Testis (tissue), 3 donors: Measurements from ENCODE around the gene PYCR2. TPM values are rescaled to one million over a fixed set of nuclear protein-coding genes. Genes with fewer than 3 reads are reported as not detected.

Source experiments
- DNase-seq: peaks from one replicate; pipeline ENCODE4 v3.0.0-alpha.2; 2019
- H3K27ac ChIP-seq, 2 donors: fragments of 200-600 bp; sonication (generic); one replicate each; pipeline ENCODE4 v1.5.1; 2019
- H3K27me3 ChIP-seq: fragments of 200-600 bp; sonication (generic); one replicate; pipeline ENCODE4 v1.5.1; 2019
- H3K36me3 ChIP-seq: fragments of 200-600 bp; sonication (generic); one replicate; pipeline ENCODE4 v1.5.1; 2017; ENCODE audit warnings: low read depth; ENCODE audit errors: missing control alignments
- H3K4me1 ChIP-seq: fragments of 200-600 bp; sonication (generic); one replicate; pipeline ENCODE4 v1.5.1; 2019
- H3K4me3 ChIP-seq, 2 donors: fragments of 200-600 bp; sonication (generic); one replicate each; pipeline ENCODE4 v1.5.1; 2017 to 2019
- H3K9me3 ChIP-seq: fragments of 200-600 bp; sonication (generic); one replicate; pipeline ENCODE4 v1.5.1; 2017
- CTCF ChIP-seq, 3 experiments: fragments of 450-650 bp in 2 of 3; fragments of 200-600 bp in 1 of 3; sonication (generic) in 1 of 3; IDR thresholded peaks; one replicate each; pipeline ENCODE4 v1.5.1; 2016 to 2019; ENCODE audit warnings: antibody characterized with exemption in 3 of 3, mild to moderate bottlenecking in 2 of 3, moderate library complexity in 1 of 3
- POLR2A ChIP-seq: fragments of 450-650 bp; IDR thresholded peaks from one replicate; pipeline ENCODE4 v1.6.1; 2017; ENCODE audit warnings: antibody characterized with exemption, mild to moderate bottlenecking, moderate library complexity
- WGBS, 2 donors: methylation state at CpG; one replicate each; pipeline ENCODE4 v1.1.5; 2018; 5-methylcytosine and 5-hydroxymethylcytosine counted together
- intact Hi-C: fragments of 100-400 bp; cut with DNase I; formaldehyde crosslinking; loops from one replicate; pipeline ENCODE4 v1.15.1; 2023; ENCODE audit warnings: low total_unique reads
- polyA plus RNA-seq: library from polyadenylated mRNA; stranded (reverse); fragments of 350-450 nt; fragmentation: Illumina TruSeq; extraction: RNeasy Lipid Tissue Mini Kit (QIAGEN cat#74804); gene quantifications from one replicate; pipeline ENCODE4 v1.2.3, GENCODE V29; 2014; ENCODE audit warnings: low read depth, low replicate concordance; ENCODE audit not compliant: insufficient read depth
- total RNA-seq, 2 donors: library from RNA; depleted of rRNA; stranded (reverse); fragments of >200 nt; gene quantifications; one replicate each; pipeline ENCODE4 v1.2.3, GENCODE V29; 2016

The PYCR2 gene
- total and polyA plus RNA-seq, 3 donors from 2014 or later, result 60.7 to 85.3 (median 64.2) TPM

GRCh38 chr1:225917536-225917935, 6.5 kb downstream of the PYCR2 start:
- Histone ChIP-seq H3K27ac (no peak overlapping the region), H3K9me3 (no peaks in the 10 kb centered on the region), H3K4me1 (no peaks in the 10 kb centered on the region), H3K27me3 (no peaks in the 10 kb centered on the region), H3K36me3 (no peaks in the 10 kb centered on the region), H3K4me3 (no peak overlapping the region)
- intact Hi-C loops, result no loop called here
- no peak for DNase-seq
- TF ChIP-seq POLR2A (no peak), CTCF (IDR thresholded peaks at IDR 0.05) (no peak)
- 92 to 93% methylated on average over 5 of the region's 5 CpGs for WGBS, 2 donors

DNA sequence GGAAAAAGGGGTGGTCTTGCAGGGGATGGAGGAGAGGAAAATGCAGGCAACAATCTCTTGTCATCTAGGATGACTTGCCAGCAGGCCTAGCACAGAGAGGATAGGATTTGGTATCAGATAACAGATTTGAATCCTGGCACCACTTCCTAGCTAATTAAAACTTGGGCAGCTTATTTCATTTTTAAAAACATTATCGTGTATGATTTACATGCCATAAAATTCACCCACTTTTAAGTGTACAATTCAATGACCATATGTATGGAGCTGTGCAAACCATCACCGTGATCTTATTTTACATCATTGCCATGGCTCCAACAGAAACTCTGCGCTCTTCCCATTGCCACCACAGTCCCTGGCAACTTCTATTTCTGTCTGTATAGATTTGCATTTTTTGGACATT, 6.9 kb downstream of the PYCR2 start:
- intact Hi-C loops, result no loop called here
- DNase-seq, result no peak

DNA sequence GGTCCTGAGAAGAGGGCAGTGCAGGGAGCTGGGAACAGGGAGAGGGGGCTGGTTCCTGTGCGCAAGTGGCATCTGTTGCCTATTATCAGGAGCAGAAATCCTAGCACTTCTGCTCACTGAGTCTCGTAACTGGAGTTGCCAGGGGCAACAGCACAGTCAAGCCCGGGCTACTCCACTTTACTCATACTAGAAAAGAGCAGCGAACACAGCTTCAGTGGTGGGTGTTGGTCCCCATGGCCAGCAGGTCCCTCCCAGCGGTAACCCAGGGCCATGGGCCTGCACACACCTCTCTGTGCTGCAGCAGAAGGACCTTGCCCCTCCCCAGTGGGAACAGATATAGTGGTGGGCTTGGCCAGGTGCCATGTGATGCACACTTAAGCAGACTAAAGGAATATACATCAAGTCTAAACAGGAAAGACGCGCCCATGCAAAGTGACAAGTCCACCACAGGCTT, 8.5 kb downstream of the PYCR2 start:
- H3K36me3 ChIP-seq, result no peaks in the 10 kb centered on the region
- no peaks in the 10 kb centered on the region for H3K4me1 ChIP-seq
- 95 to 97% methylated on average over 3 to 7 of the region's 7 CpGs for WGBS, 2 donors
- no peak overlapping the region for H3K27ac ChIP-seq
- TF ChIP-seq POLR2A, result no peak
- no peak for TF ChIP-seq CTCF (IDR thresholded peaks at IDR 0.05)
- intact Hi-C loops, result no loop called here
- no peak for DNase-seq
- H3K9me3 ChIP-seq, result no peaks in the 10 kb centered on the region
- no peak overlapping the region for H3K4me3 ChIP-seq
- H3K27me3 ChIP-seq, result no peaks in the 10 kb centered on the region

More for the DNA sequence above, 6.9 kb downstream of the PYCR2 start:
- Histone ChIP-seq H3K4me1 (no peaks in the 10 kb centered on the region), H3K36me3 (no peaks in the 10 kb centered on the region), H3K4me3 (no peak overlapping the region), H3K27ac (no peak overlapping the region), H3K9me3 (no peaks in the 10 kb centered on the region), H3K27me3 (no peaks in the 10 kb centered on the region)
- 89 to 96% methylated on average over 3 of the region's 3 CpGs for WGBS, 2 donors
- TF ChIP-seq CTCF (IDR thresholded peaks at IDR 0.05) (no peak), POLR2A (no peak)

- Histone ChIP-seq H3K27me3 (no peaks in the 10 kb centered on the region), H3K4me1 (no peaks in the 10 kb centered on the region), H3K4me3 (no peak overlapping the region), H3K9me3 (no peaks in the 10 kb centered on the region), H3K27ac (no peak overlapping the region), H3K36me3 (no peaks in the 10 kb centered on the region)
- DNase-seq, result no peak
- TF ChIP-seq CTCF (IDR thresholded peaks at IDR 0.05) (no peak), POLR2A (no peak)
- intact Hi-C loops, result no loop called here
- 89% methylated on average over 6 of the region's 6 CpGs for WGBS, 2 donors
These were observed 9.1 kb downstream of the PYCR2 start for GRCh38 chr1:225914947-225915346.

DNA sequence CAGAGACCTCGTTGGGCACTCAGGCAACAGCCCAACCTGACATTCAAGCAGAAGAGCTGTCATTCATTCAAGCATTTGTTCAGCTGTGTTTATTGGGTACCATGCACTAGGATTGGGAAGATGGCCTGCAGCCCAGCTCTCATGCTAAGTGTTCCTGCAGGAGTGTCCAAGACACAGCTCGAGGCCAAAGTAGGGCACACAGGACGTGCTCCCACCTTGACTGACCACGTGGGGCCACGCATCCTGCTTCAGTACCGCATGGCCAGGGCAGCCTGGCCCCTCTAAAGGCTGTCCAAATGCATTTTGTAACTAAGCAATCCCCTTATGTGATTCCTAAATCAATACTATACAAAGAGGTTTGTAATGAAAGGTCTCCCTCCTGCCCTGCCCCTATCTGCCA, 9.7 kb downstream of the PYCR2 start:
- intact Hi-C loops, result no loop called here
- TF ChIP-seq CTCF (IDR thresholded peaks at IDR 0.05) (no peak), POLR2A (no peak)

More for the DNA sequence above, 9.7 kb downstream of the PYCR2 start:
- DNase-seq, result no peak
- Histone ChIP-seq H3K4me1 (no peaks in the 10 kb centered on the region), H3K4me3 (no peak overlapping the region), H3K36me3 (no peaks in the 10 kb centered on the region), H3K9me3 (no peaks in the 10 kb centered on the region), H3K27me3 (no peaks in the 10 kb centered on the region), H3K27ac (no peak overlapping the region)
- 94 to 96% methylated on average over 6 of the region's 6 CpGs for WGBS, 2 donors
